DND-41 (cell line): ENCODE measurements around the gene DIP2B.

Experiments
- CTCF ChIP-seq: IDR thresholded peaks from 2 replicates; pipeline ENCODE4 v1.5.1; 2012; ENCODE audit warnings: borderline replicate concordance, low read length, moderate library complexity, mild to moderate bottlenecking; ENCODE audit not compliant: poor library complexity, severe bottlenecking; ENCODE audit errors: extremely low read depth
- EZH2 ChIP-seq: IDR thresholded peaks from 3 replicates; pipeline ENCODE4 v1.6.1; 2012; ENCODE audit warnings: borderline replicate concordance, low read depth, mild to moderate bottlenecking, moderate library complexity, low read length, inconsistent platforms; ENCODE audit not compliant: severe bottlenecking

- TF ChIP-seq CTCF = no peak
- no peak for TF ChIP-seq EZH2
Observed at GRCh38 chr12:50567926-50568325, 63.1 kb downstream of the DIP2B start.
